ENCODE results near the gene MTA3.

Gene MTA3

GRCh38 chr2:42756966-42757513, 188.6 kb downstream of the MTA3 start:
- FAIRE-seq (no peak), DNase-seq (ENCODE audit: insufficient read length, low spot score) (no peak)

GRCh38 chr2:42757981-42758740, 189.7 kb downstream of the MTA3 start:
- FAIRE-seq (no peak), DNase-seq (ENCODE audit: insufficient read length, low spot score) (no peak)

DNA sequence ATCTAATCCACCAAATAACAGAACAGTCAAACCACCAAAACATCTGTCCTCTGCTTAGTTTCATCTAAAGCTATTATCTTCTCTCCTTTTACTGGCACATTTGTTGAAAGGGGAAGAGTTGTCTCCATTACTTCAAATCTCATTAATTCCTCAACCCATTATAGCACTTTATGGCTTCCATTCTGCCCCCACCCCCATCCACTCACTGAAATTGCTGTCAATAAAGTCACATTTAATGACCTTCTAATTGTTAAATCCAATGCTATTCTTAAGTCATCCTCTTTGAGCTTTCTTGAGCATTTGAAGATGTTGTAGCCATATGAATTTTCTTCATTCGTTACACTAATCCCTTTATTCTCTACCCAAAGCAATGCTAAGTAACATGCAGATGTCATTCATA, 190.3 kb downstream of the MTA3 start:
- DNase-seq (ENCODE audit: insufficient read length, low spot score): no peak
- no peak for FAIRE-seq

DNA sequence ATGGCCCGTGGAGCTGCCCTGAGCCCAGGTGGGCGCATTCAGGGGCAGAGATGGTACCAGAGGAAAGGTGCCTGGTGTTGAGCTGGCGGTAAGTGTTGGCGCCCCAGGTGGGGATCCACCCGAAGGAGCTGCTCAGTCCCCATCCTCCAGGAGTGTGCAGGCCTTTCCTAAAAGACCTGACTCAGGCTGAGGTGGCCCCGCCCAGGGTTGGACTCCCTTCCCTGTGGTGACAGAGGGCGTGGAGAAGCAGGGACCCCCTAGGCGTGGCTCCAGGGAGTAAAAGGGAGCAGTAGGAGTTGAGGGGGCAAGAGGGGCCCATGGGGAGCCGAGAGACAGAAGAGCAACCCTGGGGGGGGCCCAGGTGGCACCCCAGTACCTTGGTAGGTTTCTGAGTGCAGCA, 193.1 kb downstream of the MTA3 start:
- FAIRE-seq (no peak), DNase-seq (ENCODE audit: insufficient read length, low spot score) (no peak)

GRCh38 chr2:42762155-42762554, 193.7 kb downstream of the MTA3 start:
- FAIRE-seq (no peak), DNase-seq (ENCODE audit: insufficient read length, low spot score) (no peak)

GRCh38 chr2:42762823-42763804, 194.7 kb downstream of the MTA3 start:
- DNase-seq (ENCODE audit: insufficient read length, low spot score): no peak
- peak; percentile 4 for FAIRE-seq

- FAIRE-seq: no peak
Observed at GRCh38 chr2:42764096-42764495, 195.7 kb downstream of the MTA3 start, which contains the start of gene OXER1. Gene OXER1 (minus strand): TSS chr2:42764135. CDS start chr2:42764062, 73 bp downstream.

DNA sequence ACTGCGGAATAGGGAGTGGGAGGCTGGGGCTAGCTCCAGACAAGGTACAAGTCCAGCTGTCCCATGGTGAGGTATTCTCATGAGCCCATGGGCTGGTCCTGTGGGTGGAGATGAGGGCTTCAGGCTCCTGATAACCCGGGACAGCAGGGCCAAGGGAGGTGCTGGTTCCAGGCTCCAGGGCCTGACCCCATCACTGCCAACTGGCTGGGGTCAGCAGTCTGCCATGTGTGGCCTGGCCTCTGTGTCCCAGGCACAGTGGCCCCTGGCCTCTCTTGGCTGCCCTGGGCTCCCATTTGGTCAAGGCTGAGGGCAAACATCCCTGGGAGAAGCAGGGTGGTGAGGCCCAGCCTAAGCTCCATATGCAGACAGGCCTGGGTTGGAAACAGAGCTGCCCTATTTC, 196.5 kb downstream of the MTA3 start:
- FAIRE-seq: no peak

More at GRCh38 chr2:42764096-42764495, 195.7 kb downstream of the MTA3 start, which contains the start of gene OXER1:
- DNase-seq (ENCODE audit: insufficient read length, low spot score): no peak

GRCh38 chr2:42765686-42766085, 197.3 kb downstream of the MTA3 start:
- DNase-seq (ENCODE audit: insufficient read length, low spot score) (no peak), FAIRE-seq (no peak)

More for the DNA sequence above, 196.5 kb downstream of the MTA3 start:
- DNase-seq (ENCODE audit: insufficient read length, low spot score): no peak

- DNase-seq (ENCODE audit: insufficient read length, low spot score): no peak
- FAIRE-seq: no peak
Observed at GRCh38 chr2:42767080-42767898, 198.9 kb downstream of the MTA3 start.

GRCh38 chr2:42767899-42768705, 199.7 kb downstream of the MTA3 start:
- DNase-seq (ENCODE audit: insufficient read length, low spot score) (no peak), FAIRE-seq (peak; percentile 48)

- FAIRE-seq (no peak), DNase-seq (ENCODE audit: insufficient read length, low spot score) (no peak)
Observed at GRCh38 chr2:42768706-42769256, 200.3 kb downstream of the MTA3 start.

DNA sequence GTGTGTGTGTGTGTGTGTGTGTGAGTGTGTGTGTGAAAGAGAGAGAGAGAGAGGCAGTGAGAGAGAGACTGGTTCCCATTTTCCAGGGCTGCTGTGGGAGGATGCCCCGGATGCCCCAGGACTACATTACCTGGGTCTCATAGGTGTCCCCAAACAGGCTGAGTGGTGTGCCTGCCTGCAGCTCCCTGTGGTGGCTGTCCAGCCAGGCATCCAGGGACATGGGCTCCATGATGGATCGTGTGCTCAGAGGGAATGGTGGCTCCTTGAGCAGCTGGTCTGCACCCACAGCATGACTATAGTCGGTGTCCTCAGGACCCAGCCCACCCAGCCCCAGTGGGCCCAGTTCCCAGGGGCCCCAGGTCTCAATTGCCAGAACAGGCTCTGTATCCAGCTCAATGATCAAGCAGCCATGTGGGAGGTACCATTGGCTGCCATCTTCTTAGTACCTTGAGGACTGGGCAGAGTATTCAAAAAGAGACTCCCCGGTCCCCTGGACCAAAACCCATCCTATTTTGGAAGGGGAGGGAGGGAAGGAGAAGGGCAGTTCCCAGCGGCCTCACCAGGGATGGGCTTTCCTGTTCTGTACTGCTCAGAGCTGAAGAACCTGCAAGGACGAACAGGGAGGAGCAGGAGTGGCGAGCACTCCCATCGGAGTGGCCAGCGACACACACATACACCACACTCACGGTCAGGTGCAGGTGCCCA, 201.3 kb downstream of the MTA3 start:
- FAIRE-seq: no peak
- no peak for DNase-seq (ENCODE audit: insufficient read length, low spot score)

DNA sequence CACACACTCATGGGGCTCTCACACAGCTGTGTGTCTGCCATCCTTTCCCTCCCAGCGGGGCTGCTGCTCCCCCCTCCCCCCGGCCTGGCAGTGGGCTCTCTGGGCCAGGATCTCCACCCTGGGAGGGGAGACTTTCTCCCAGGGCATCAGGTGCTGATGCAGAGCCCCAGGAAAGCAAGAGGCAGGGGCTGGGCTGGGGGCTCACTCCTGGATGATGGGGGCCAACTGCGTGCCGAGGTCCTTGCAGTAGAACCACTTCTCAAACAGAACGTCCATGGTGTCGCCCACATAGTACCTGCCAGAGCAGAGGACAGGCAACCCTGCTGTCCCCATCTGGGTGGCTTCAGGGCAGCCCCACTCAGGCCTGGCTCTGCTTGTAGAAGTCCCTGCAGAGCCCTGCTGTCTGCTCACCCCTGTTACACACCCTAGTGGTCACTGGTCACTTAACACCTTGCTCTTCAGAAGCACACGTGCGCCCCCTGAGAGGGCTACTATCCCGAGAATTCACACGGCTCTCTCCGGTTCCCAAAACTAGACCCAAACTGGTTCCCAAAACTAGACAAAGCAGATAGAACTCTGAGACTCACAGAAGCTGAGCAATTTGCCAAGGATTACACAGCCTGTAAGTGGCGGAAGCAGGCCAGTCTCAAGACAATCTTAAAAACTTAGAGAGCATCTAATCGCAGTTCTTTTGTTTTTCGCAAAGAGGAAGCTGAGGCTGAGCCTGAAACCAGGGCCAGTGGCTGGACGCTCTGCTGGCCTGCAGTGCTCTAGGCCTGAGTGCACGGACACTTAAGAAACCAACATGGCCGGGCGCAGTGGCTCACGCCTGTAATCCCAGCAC, 202.1 kb downstream of the MTA3 start:
- FAIRE-seq: no peak

GRCh38 chr2:42771546-42772153, 203.2 kb downstream of the MTA3 start:
- DNase-seq (ENCODE audit: insufficient read length, low spot score): no peak
- FAIRE-seq: no peak

More for the DNA sequence above, 202.1 kb downstream of the MTA3 start:
- peak; percentile 72 for DNase-seq (ENCODE audit: insufficient read length, low spot score)

DNA sequence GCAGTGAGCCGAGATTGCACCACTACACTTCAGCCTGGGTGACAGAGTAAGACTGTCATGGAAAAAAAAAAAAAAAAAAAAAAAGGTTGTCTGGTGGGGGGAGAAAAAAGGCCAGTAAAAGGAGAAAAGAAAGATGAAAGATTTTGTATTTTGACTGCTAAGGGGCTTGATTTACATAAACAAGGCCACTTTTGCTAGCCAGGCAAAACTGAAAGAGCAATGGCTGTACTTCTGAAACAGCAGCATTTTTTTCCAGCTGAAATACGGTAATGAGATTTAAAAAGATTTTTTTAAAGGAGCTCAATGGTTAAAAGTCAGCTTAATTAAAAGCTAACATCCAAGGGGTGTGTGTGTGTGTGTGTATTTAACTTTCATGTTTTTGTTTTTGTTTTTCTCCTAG, 206.8 kb downstream of the MTA3 start:
- FAIRE-seq: no peak
- DNase-seq (ENCODE audit: insufficient read length, low spot score): no peak

GRCh38 chr2:42775810-42776209, 207.4 kb downstream of the MTA3 start:
- DNase-seq (ENCODE audit: insufficient read length, low spot score) (no peak), FAIRE-seq (no peak)

Data from HTR-8/SVneo (cell line).